HepG2 (cell line): ENCODE measurements around the gene MRAP. TPM values are rescaled to one million over a fixed set of nuclear protein-coding genes. Genes with fewer than 3 reads are reported as not detected.

Experiments
- ATAC-seq: fragments of 200-7000 bp; cut with Tn5 transposase; 3 replicates; pipeline ENCODE4 v1.9.1; 2020; ENCODE audit warnings: mild to moderate bottlenecking, moderate library complexity
- BruUV-seq: library from RNA; stranded (reverse); fragments of 400-500 nt; replicated peaks from 2 replicates; lab custom pipeline; 2021; lab: Mats Ljungman, UMichigan
- CTCF ChIA-PET: fragments of 300-600 bp; formaldehyde crosslinking; extraction: SDS; loops from one replicate; lab custom pipeline; 2021; ENCODE audit warnings: low total read pairs, inconsistent platforms, low intra/inter-chr PET ratio; lab: Yijun Ruan, JAX
- POLR2A ChIA-PET: fragments of 350-600 bp; sonication (Branson Sonifier 250); formaldehyde crosslinking; loops from one replicate; lab custom pipeline; 2020; ENCODE audit warnings: antibody characterized with exemption, inconsistent platforms; lab: Yijun Ruan, JAX
- DNase-seq: peaks from one replicate; pipeline ENCODE4 v3.0.0-alpha.2; 2015; ENCODE audit warnings: low spot score
- FAIRE-seq: peaks from 3 replicates; lab custom pipeline; 2011; peaks lifted over from hg19 to GRCh38; lab: Jason Lieb, UNC
- H2AFZ ChIP-seq: one replicate; pipeline ENCODE4 v1.6.1; 2011; ENCODE audit warnings: low read length, inconsistent platforms
- H3K27ac ChIP-seq: fragments of 300-600 bp; 3 replicates; pipeline ENCODE4 v1.8.0; 2011; ENCODE audit warnings: mixed run types, mild to moderate bottlenecking, mixed read lengths, low read length, inconsistent platforms; ENCODE audit not compliant: insufficient read depth; ENCODE audit errors: extremely low read length
- H3K27me3 ChIP-seq, 2 experiments: fragments of 200-600 bp in 1 of 2; 2 replicates in 1 of 2; 3 replicates in 1 of 2; pipeline versions ENCODE4 v1.6.0 to v1.8.0; 2011; ENCODE audit warnings: low read length in 2 of 2, mild to moderate bottlenecking in 2 of 2, moderate library complexity in 2 of 2, inconsistent platforms in 1 of 2; ENCODE audit not compliant: insufficient read depth in 2 of 2, control insufficient read depth in 1 of 2
- H3K36me3 ChIP-seq, 2 experiments: fragments of 200-600 bp in 1 of 2; replicated peaks in 1 of 2; 2 replicates in 1 of 2; 3 replicates in 1 of 2; pipeline versions ENCODE4 v1.5.1 to v1.8.0; 2011; ENCODE audit warnings: low read length in 2 of 2, inconsistent platforms in 1 of 2; ENCODE audit not compliant: insufficient read depth in 2 of 2, control insufficient read depth in 1 of 2
- H3K4me1 ChIP-seq: 2 replicates; pipeline ENCODE4 v1.5.1; 2012; ENCODE audit warnings: low read length, inconsistent platforms; ENCODE audit not compliant: insufficient read depth
- H3K4me2 ChIP-seq: 2 replicates; pipeline ENCODE4 v1.6.0; 2011; ENCODE audit warnings: low read depth, low read length, inconsistent platforms
- H3K4me3 ChIP-seq, 3 experiments: fragments of 200-600 bp in 1 of 3; sonication (generic), shearing (Covaris generic) in 1 of 3; replicated peaks in 1 of 3; 2 replicates each; pipeline ENCODE4 v1.5.1; 2011 to 2016; ENCODE audit warnings: low read length in 3 of 3, inconsistent platforms in 2 of 3, low read depth in 2 of 3, mild to moderate bottlenecking in 2 of 3, control low read depth in 1 of 3, mixed read lengths in 1 of 3; ENCODE audit not compliant: insufficient read depth in 1 of 3
- H3K79me2 ChIP-seq: one replicate; pipeline ENCODE4 v1.6.1; 2011; ENCODE audit warnings: low read length, inconsistent platforms; ENCODE audit not compliant: insufficient read depth
- H3K9ac ChIP-seq: 2 replicates; pipeline ENCODE4 v1.6.0; 2011; ENCODE audit warnings: mild to moderate bottlenecking, low read depth, low read length, inconsistent platforms; ENCODE audit not compliant: insufficient read depth
- H3K9me3 ChIP-seq: 2 replicates; pipeline ENCODE4 v1.5.1; 2012; ENCODE audit warnings: mild to moderate bottlenecking, low read length
- H4K20me1 ChIP-seq: 2 replicates; pipeline ENCODE4 v1.6.0; 2011; ENCODE audit warnings: inconsistent platforms, mild to moderate bottlenecking, low read length, moderate library complexity; ENCODE audit not compliant: insufficient read depth
- ADNP ChIP-seq: sonication (generic); formaldehyde crosslinking; IDR thresholded peaks from 2 replicates; pipeline ENCODE4 v1.4.0; 2020; ENCODE audit warnings: missing genetic modification reagents
- AHR ChIP-seq: IDR thresholded peaks from 2 replicates; pipeline ENCODE4 v1.6.1; 2018; ENCODE audit warnings: missing genetic modification reagents, missing compliant biosample characterization
- CHCHD3 ChIP-seq: sonication (generic); formaldehyde crosslinking; IDR thresholded peaks from 2 replicates; pipeline ENCODE4 v1.8.0; 2022; ENCODE audit warnings: mild to moderate bottlenecking, missing genetic modification reagents, moderate library complexity
- DR1 ChIP-seq: sonication (generic); formaldehyde crosslinking; IDR thresholded peaks from 2 replicates; pipeline ENCODE4 v1.8.0; 2021; ENCODE audit warnings: mild to moderate bottlenecking, missing genetic modification reagents, inconsistent platforms
- ELF4 ChIP-seq: sonication (generic); formaldehyde crosslinking; IDR thresholded peaks from 2 replicates; pipeline ENCODE4 v1.5.0; 2020; ENCODE audit warnings: missing genetic modification reagents, mild to moderate bottlenecking, moderate library complexity, borderline replicate concordance
- HES4 ChIP-seq: sonication (generic); formaldehyde crosslinking; IDR thresholded peaks from 2 replicates; pipeline ENCODE4 v1.9.0; 2021; ENCODE audit warnings: mild to moderate bottlenecking, missing genetic modification reagents, borderline replicate concordance
- JARID2 ChIP-seq: sonication (generic); formaldehyde crosslinking; IDR thresholded peaks from 2 replicates; pipeline ENCODE4 v1.8.1; 2023; ENCODE audit warnings: missing genetic modification reagents, inconsistent platforms; ENCODE audit not compliant: insufficient replicate concordance
- LCORL ChIP-seq, 2 experiments: fragments of 450-650 bp in 1 of 2; sonication (generic) in 1 of 2; formaldehyde crosslinking in 1 of 2; IDR thresholded peaks; 2 replicates each; pipeline versions ENCODE4 v1.5.0 to v1.6.1; 2017 to 2020; ENCODE audit warnings: antibody characterized with exemption in 1 of 2, missing genetic modification reagents in 1 of 2
- MIER2 ChIP-seq: IDR thresholded peaks from 2 replicates; pipeline ENCODE4 v1.6.1; 2016; ENCODE audit warnings: missing biosample characterization, missing genetic modification reagents
- MXI1 ChIP-seq: IDR thresholded peaks from 3 replicates; pipeline ENCODE4 v1.6.1; 2012; ENCODE audit warnings: low read depth, low read length, inconsistent platforms, borderline replicate concordance
- TBX3 ChIP-seq: fragments of 450-650 bp; IDR thresholded peaks from 2 replicates; pipeline ENCODE4 v1.6.1; 2017; ENCODE audit warnings: antibody characterized with exemption, mild to moderate bottlenecking, inconsistent platforms, borderline replicate concordance
- ZBTB21 ChIP-seq: sonication (generic); formaldehyde crosslinking; IDR thresholded peaks from 2 replicates; pipeline ENCODE4 v1.4.0; 2020; ENCODE audit warnings: missing genetic modification reagents
- ZFYVE20 ChIP-seq: sonication (generic); formaldehyde crosslinking; IDR thresholded peaks from 2 replicates; pipeline ENCODE4 v1.8.0; 2023; ENCODE audit warnings: low read depth, mild to moderate bottlenecking, moderate library complexity, missing genetic modification reagents, borderline replicate concordance
- ZGPAT ChIP-seq: IDR thresholded peaks from 2 replicates; pipeline ENCODE4 v1.6.1; 2016; ENCODE audit warnings: mild to moderate bottlenecking
- ZIK1 ChIP-seq: sonication (generic); formaldehyde crosslinking; IDR thresholded peaks from 2 replicates; pipeline ENCODE4 v1.5.0; 2020; ENCODE audit warnings: mild to moderate bottlenecking, low read depth, missing genetic modification reagents, borderline replicate concordance
- ZNF263 ChIP-seq: sonication (generic); formaldehyde crosslinking; IDR thresholded peaks from 2 replicates; pipeline ENCODE4 v1.4.0; 2020; ENCODE audit warnings: missing genetic modification reagents
- ZNF343 ChIP-seq: sonication (generic); formaldehyde crosslinking; IDR thresholded peaks from 2 replicates; pipeline ENCODE4 v1.4.0; 2020; ENCODE audit warnings: mild to moderate bottlenecking, missing genetic modification reagents
- ZNF512B ChIP-seq: sonication (generic); formaldehyde crosslinking; IDR thresholded peaks from 2 replicates; pipeline ENCODE4 v1.5.1; 2020; ENCODE audit warnings: missing genetic modification reagents, mild to moderate bottlenecking, borderline replicate concordance
- WGBS: methylation state at CpG from one replicate; pipeline ENCODE4 v1.1.6; 2017; ENCODE audit warnings: low lambda C conversion rate; 5-methylcytosine and 5-hydroxymethylcytosine counted together
- in situ Hi-C: cut with HindIII; loops from 2 replicates; pipeline ENCODE4 v1.10.0; 2017; ENCODE audit warnings: low pct_unique_long_range_greater_than_20kb; ENCODE audit not compliant: extremely low pct_ligation_motif_present
- intact Hi-C: fragments of 100-400 bp; cut with micrococcal nuclease; formaldehyde crosslinking; loops from one replicate; pipeline ENCODE4 v1.10.0; 2022; ENCODE audit not compliant: unreplicated experiment
- polyA plus RNA-seq, 8 experiments: library from polyadenylated mRNA; depleted of rRNA in 3 of 8; stranded (reverse) in 7 of 8; unstranded in 1 of 8; fragments of >200 nt; fragmentation: Illumina TruSeq in 4 of 8; extraction: Trizol in 4 of 8; gene quantifications; 2 replicates each; pipeline versions ENCODE4 v1.2.1 to v1.2.3, GENCODE V29; 2011 to 2016; ENCODE audit warnings: low read depth in 4 of 8, missing spikeins in 1 of 8, mixed read lengths in 1 of 8; ENCODE audit not compliant: insufficient read depth in 1 of 8
- total RNA-seq, 5 experiments: library from RNA; depleted of rRNA; stranded (reverse); fragments of >200 nt; fragmentation: Illumina TruSeq; extraction: Trizol; gene quantifications; 2 replicates each; pipeline ENCODE4 v1.2.3, GENCODE V29; 2016; ENCODE audit warnings: low read depth in 1 of 5

Gene MRAP
- total and polyA plus RNA-seq, 2 of the 13 experiments (the other 11 are each of a cell fraction or from before 2014, with no cell fraction given) = 0.46 to 1.2 TPM

- TF ChIP-seq ADNP (CRISPR knock-in tag) = no peak
- no peak for TF ChIP-seq MIER2 (CRISPR knock-in tag)
- no peak for TF ChIP-seq LCORL (IDR thresholded peaks at IDR 0.05)
- TF ChIP-seq LCORL (CRISPR knock-in tag; IDR thresholded peaks at IDR 0.05) = no peak
- TF ChIP-seq, all 625 proteins: peak for 0
Measured at GRCh38 chr21:32308696-32309095, 10.0 kb downstream of the MRAP start (continued).

GRCh38 chr21:32309906-32310460 is 11.3 kb downstream of the MRAP start:
- H3K27ac ChIP-seq = no peak overlapping the region
- 96% methylated on average over 7 of the region's 7 CpGs for WGBS
- no peaks in the 10 kb centered on the region for H3K79me2 ChIP-seq
- in situ Hi-C loops (no loop called here), intact Hi-C loops (loop anchor here (5.0 kb wide), 1 partner anchor 47 kb away; no protein-coding TSS in a partner anchor)
- peaks cover 4 to 29% of the 10 kb centered on the region in 2 experiments; a peak in 4 of 5 replicates for H3K36me3 ChIP-seq
- ChIA-PET CTCF (no interaction called here), POLR2A (interaction anchor here (1.2 kb wide), 1 partner anchor 9 kb away, joined by 3 read pairs; no protein-coding TSS in a partner anchor)
- no peaks in the 10 kb centered on the region for H3K27me3 ChIP-seq
- no peak overlapping the region for H3K4me2 ChIP-seq
- H3K9ac ChIP-seq = no peak overlapping the region
- no peak overlapping the region for H2AFZ ChIP-seq
- no peak overlapping the region for H3K4me3 ChIP-seq
- no peak for ATAC-seq
- H3K4me1 ChIP-seq = peaks cover 14% of the 10 kb centered on the region
- no TSS peak for BruUV-seq
- no peaks in the 10 kb centered on the region for H4K20me1 ChIP-seq
- no peaks in the 10 kb centered on the region for H3K9me3 ChIP-seq
- DNase-seq = no peak
- FAIRE-seq = no peak
- TF ChIP-seq ZNF343 (CRISPR knock-in tag) (no peak), ZGPAT (CRISPR knock-in tag) (no peak), ZFYVE20 (no peak), TBX3 (no peak), ZNF263 (CRISPR knock-in tag) (no peak), CHCHD3 (no peak), AHR (no peak), HES4 (no peak), ZBTB21 (CRISPR knock-in tag) (no peak), ZIK1 (CRISPR knock-in tag) (no peak), DR1 (no peak), JARID2 (CRISPR knock-in tag) (no peak), ELF4 (CRISPR knock-in tag) (no peak), MXI1 (no peak), ZNF512B (CRISPR knock-in tag) (no peak)
